DOHH2 (cell line): ENCODE measurements around the gene ICA1L.

Experiments
- EZH2phosphoT487 ChIP-seq: fragments of 200-600 bp; sonication (generic); IDR thresholded peaks from 2 replicates; pipeline ENCODE4 v1.6.1; 2017; ENCODE audit warnings: borderline replicate concordance, mild to moderate bottlenecking, antibody characterized with exemption, low read length, moderate library complexity, mixed read lengths
- TF ChIP-seq, protein P1 (sequence below): fragments of 200-600 bp; sonication (generic); IDR thresholded peaks from one replicate; pipeline ENCODE4 v1.5.1; 2014; ENCODE audit warnings: antibody characterized with exemption, mild to moderate bottlenecking, low read depth, low read length; ENCODE audit not compliant: poor library complexity, severe bottlenecking

- TF ChIP-seq, protein P1, sequence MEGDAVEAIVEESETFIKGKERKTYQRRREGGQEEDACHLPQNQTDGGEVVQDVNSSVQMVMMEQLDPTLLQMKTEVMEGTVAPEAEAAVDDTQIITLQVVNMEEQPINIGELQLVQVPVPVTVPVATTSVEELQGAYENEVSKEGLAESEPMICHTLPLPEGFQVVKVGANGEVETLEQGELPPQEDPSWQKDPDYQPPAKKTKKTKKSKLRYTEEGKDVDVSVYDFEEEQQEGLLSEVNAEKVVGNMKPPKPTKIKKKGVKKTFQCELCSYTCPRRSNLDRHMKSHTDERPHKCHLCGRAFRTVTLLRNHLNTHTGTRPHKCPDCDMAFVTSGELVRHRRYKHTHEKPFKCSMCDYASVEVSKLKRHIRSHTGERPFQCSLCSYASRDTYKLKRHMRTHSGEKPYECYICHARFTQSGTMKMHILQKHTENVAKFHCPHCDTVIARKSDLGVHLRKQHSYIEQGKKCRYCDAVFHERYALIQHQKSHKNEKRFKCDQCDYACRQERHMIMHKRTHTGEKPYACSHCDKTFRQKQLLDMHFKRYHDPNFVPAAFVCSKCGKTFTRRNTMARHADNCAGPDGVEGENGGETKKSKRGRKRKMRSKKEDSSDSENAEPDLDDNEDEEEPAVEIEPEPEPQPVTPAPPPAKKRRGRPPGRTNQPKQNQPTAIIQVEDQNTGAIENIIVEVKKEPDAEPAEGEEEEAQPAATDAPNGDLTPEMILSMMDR: no peak
- TF ChIP-seq EZH2phosphoT487: no peak
These were observed 9.6 kb downstream of the ICA1L start for GRCh38 chr2:202861987-202862386.
